GM23338 (cell line): ENCODE results near the gene PRDM2.
"Not testable (repeated sequence)": the region's sequence is repeated elsewhere in the genome, so short reads cannot be mapped to it uniquely, and the experiment has no call there.

Experiments used
- CREB1 ChIP-seq: fragments of 250-450 bp; sonication (Bioruptor Pico); IDR thresholded peaks from 2 replicates; pipeline ENCODE4 v1.5.0; 2020; ENCODE audit warnings: low read depth, mild to moderate bottlenecking, moderate library complexity
- EZH2 ChIP-seq: fragments of 200-600 bp; sonication (generic); IDR thresholded peaks from one replicate; pipeline ENCODE4 v1.8.0; 2017; ENCODE audit warnings: antibody characterized with exemption, mild to moderate bottlenecking, low read depth; ENCODE audit not compliant: unreplicated experiment
- EZH2phosphoT487 ChIP-seq: fragments of 200-600 bp; sonication (generic); IDR thresholded peaks from one replicate; pipeline ENCODE4 v1.8.1; 2018; ENCODE audit warnings: antibody characterized with exemption; ENCODE audit not compliant: unreplicated experiment
- JUNB ChIP-seq: IDR thresholded peaks from one replicate; pipeline ENCODE4 v1.6.1; 2016; ENCODE audit warnings: antibody characterized with exemption; ENCODE audit not compliant: unreplicated experiment
- NANOG ChIP-seq: IDR thresholded peaks from 2 replicates; pipeline ENCODE4 v1.6.1; 2016; ENCODE audit warnings: antibody characterized with exemption, borderline replicate concordance
- POLR2AphosphoS5 ChIP-seq: IDR thresholded peaks from 2 replicates; pipeline ENCODE4 v1.6.1; 2016; ENCODE audit warnings: antibody characterized with exemption, low read depth
- REST ChIP-seq: IDR thresholded peaks from one replicate; pipeline ENCODE4 v1.6.1; 2018; ENCODE audit warnings: antibody characterized with exemption; ENCODE audit not compliant: unreplicated experiment
- STAT1 ChIP-seq: IDR thresholded peaks from one replicate; pipeline ENCODE4 v1.6.1; 2016; ENCODE audit warnings: antibody characterized with exemption; ENCODE audit not compliant: unreplicated experiment
- ZNF114 ChIP-seq: fragments of 250-450 bp; sonication (Bioruptor Pico); IDR thresholded peaks from 2 replicates; pipeline ENCODE4 v1.5.0; 2020; ENCODE audit warnings: mild to moderate bottlenecking, moderate library complexity
- ZNF331 ChIP-seq: fragments of 250-450 bp; sonication (Bioruptor Pico); IDR thresholded peaks from 2 replicates; pipeline ENCODE4 v1.5.0; 2020; ENCODE audit warnings: low read depth, mild to moderate bottlenecking, moderate library complexity
- ZNF462 ChIP-seq: fragments of 250-450 bp; sonication (Bioruptor Pico); IDR thresholded peaks from 2 replicates; pipeline ENCODE4 v1.5.0; 2020; ENCODE audit warnings: mild to moderate bottlenecking, moderate library complexity
- TF ChIP-seq, protein P1 (sequence below), 2 experiments: fragments of 200-600 bp in 1 of 2; sonication (generic) in 1 of 2; conservative IDR thresholded peaks; 2 replicates each; pipeline versions ENCODE4 v1.5.1 to v1.6.1; 2016 to 2017; ENCODE audit warnings: antibody characterized with exemption in 2 of 2, low read depth in 2 of 2, mild to moderate bottlenecking in 2 of 2, moderate library complexity in 1 of 2
- TF ChIP-seq, protein P2 (sequence below): IDR thresholded peaks from 2 replicates; pipeline ENCODE4 v1.6.1; 2016; ENCODE audit warnings: antibody characterized with exemption

DNA sequence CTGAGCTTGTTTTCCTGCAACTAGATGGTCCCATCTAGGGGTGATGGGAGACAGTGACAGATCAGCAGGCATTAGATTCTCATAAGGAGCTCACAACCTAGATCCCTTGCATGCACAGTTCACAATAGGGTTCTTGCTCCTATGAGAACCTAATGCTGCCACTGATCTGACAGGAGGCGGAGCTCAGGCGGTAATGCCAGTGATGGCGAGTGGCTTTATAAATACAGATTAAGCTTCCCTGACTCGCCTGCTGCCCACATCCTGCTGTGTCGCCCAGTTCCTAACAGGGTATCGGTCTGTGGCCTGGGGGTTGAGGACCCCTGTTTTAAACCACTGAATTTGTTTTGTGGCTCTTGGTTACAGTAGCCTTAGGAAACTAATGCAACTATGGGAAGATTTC lies 6.9 kb upstream of the PRDM2 start:
- TF ChIP-seq, protein P1, sequence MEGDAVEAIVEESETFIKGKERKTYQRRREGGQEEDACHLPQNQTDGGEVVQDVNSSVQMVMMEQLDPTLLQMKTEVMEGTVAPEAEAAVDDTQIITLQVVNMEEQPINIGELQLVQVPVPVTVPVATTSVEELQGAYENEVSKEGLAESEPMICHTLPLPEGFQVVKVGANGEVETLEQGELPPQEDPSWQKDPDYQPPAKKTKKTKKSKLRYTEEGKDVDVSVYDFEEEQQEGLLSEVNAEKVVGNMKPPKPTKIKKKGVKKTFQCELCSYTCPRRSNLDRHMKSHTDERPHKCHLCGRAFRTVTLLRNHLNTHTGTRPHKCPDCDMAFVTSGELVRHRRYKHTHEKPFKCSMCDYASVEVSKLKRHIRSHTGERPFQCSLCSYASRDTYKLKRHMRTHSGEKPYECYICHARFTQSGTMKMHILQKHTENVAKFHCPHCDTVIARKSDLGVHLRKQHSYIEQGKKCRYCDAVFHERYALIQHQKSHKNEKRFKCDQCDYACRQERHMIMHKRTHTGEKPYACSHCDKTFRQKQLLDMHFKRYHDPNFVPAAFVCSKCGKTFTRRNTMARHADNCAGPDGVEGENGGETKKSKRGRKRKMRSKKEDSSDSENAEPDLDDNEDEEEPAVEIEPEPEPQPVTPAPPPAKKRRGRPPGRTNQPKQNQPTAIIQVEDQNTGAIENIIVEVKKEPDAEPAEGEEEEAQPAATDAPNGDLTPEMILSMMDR (conservative IDR thresholded peaks at IDR 0.05; ENCODE audit: low read depth in 2 of 2): not testable (repeated sequence)
- TF ChIP-seq JUNB; POLR2AphosphoS5; EZH2phosphoT487; EZH2; STAT1; CREB1 (CRISPR knock-in tag); REST; ZNF331; ZNF462; NANOG; ZNF114 (CRISPR knock-in tag): not testable (repeated sequence)
- TF ChIP-seq, protein P2, sequence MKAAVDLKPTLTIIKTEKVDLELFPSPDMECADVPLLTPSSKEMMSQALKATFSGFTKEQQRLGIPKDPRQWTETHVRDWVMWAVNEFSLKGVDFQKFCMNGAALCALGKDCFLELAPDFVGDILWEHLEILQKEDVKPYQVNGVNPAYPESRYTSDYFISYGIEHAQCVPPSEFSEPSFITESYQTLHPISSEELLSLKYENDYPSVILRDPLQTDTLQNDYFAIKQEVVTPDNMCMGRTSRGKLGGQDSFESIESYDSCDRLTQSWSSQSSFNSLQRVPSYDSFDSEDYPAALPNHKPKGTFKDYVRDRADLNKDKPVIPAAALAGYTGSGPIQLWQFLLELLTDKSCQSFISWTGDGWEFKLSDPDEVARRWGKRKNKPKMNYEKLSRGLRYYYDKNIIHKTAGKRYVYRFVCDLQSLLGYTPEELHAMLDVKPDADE: not testable (repeated sequence)
